AG10803 (cell line): ENCODE measurements around the gene ST8SIA1.

Experiments used
- DNase-seq: peaks from one replicate; pipeline ENCODE4 v3.0.0; 2010; ENCODE audit warnings: low read depth
- H3K4me3 ChIP-seq: 2 replicates; pipeline ENCODE4 v1.5.1; 2011; ENCODE audit warnings: mild to moderate bottlenecking, low read length, control low read depth
- CTCF ChIP-seq: conservative IDR thresholded peaks from 2 replicates; pipeline ENCODE4 v1.5.1; 2011; ENCODE audit warnings: mild to moderate bottlenecking, low read length, control low read depth, inconsistent platforms

Gene ST8SIA1

GRCh38 chr12:22329621-22330020, 4.9 kb downstream of the ST8SIA1 start:
- no peak overlapping the region for H3K4me3 ChIP-seq
- TF ChIP-seq CTCF = no peak
- DNase-seq = no peak

GRCh38 chr12:22325218-22325617, 9.3 kb downstream of the ST8SIA1 start:
- no peak for DNase-seq
- no peak for TF ChIP-seq CTCF
- H3K4me3 ChIP-seq = no peak overlapping the region

- no peak for TF ChIP-seq CTCF
- no peak for DNase-seq
- H3K4me3 ChIP-seq = no peak overlapping the region
Observed at GRCh38 chr12:22322091-22322490, 12.4 kb downstream of the ST8SIA1 start.

- no peak for TF ChIP-seq CTCF
- DNase-seq = peak; percentile 8
- H3K4me3 ChIP-seq = no peak overlapping the region
Observed at GRCh38 chr12:22321638-22322037, 12.9 kb downstream of the ST8SIA1 start.

GRCh38 chr12:22321018-22321605, 13.4 kb downstream of the ST8SIA1 start:
- H3K4me3 ChIP-seq = no peak overlapping the region
- no peak for DNase-seq
- TF ChIP-seq CTCF = no peak

GRCh38 chr12:22318108-22318737, 16.3 kb downstream of the ST8SIA1 start:
- TF ChIP-seq CTCF = no peak
- peak; percentile 25 for DNase-seq
- no peak overlapping the region for H3K4me3 ChIP-seq

- TF ChIP-seq CTCF = no peak
- no peak for DNase-seq
- no peak overlapping the region for H3K4me3 ChIP-seq
Observed at GRCh38 chr12:22313963-22314330, 20.6 kb downstream of the ST8SIA1 start.
